ENCODE data around the gene MSRB1. TPM values are rescaled to one million over a fixed set of nuclear protein-coding genes. Genes with fewer than 3 reads are reported as not detected.
"Not testable (repeated sequence)": the region's sequence is repeated elsewhere in the genome, so short reads cannot be mapped to it uniquely, and the experiment has no call there.

The MSRB1 gene
- total RNA-seq, 2 donors from 2014 or later = 11.0 to 12.4 TPM

- Histone ChIP-seq H3K27me3 (replicated peaks; ENCODE audit: insufficient read depth) (no peaks in the 10 kb centered on the region), H3K36me3 (no peaks in the 10 kb centered on the region), H3K9me3 (no peaks in the 10 kb centered on the region), H3K27ac (peak overlapping the region; percentile 85 to 95), H3K4me3 (peak overlapping the region; percentile 86 to 99), H3K4me1 (replicated peaks) (peaks cover 8% of the 10 kb centered on the region)
- WGBS = 16% methylated on average over 23 of the region's 24 CpGs
- intact Hi-C loops (cut with DNase I) = no loop called here
- no peak for TF ChIP-seq CTCF (IDR thresholded peaks at IDR 0.05)
- TF ChIP-seq POLR2AphosphoS5 (IDR thresholded peaks at IDR 0.05) = no peak
- no peak for TF ChIP-seq POLR2A (IDR thresholded peaks at IDR 0.05)
- DNase-seq (ENCODE audit: low spot score) = no peak
Measured at GRCh38 chr16:1965396-1966001, 22.5 kb upstream of the MSRB1 start.

GRCh38 chr16:1964506-1965395 lies 21.8 kb upstream of the MSRB1 start, which contains the start of gene RPS2:
Gene RPS2 (minus strand): TSS chr16:1964826. CDS start chr16:1964625, 201 bp downstream.
- peak; percentile 100 for DNase-seq (ENCODE audit: low spot score)
- Histone ChIP-seq H3K36me3 (no peaks in the 10 kb centered on the region), H3K27ac (peak within 1 kb of the TSS; percentile 85 to 95), H3K27me3 (replicated peaks; ENCODE audit: insufficient read depth) (no peaks in the 10 kb centered on the region), H3K4me1 (replicated peaks) (peaks cover 8% of the 10 kb centered on the region), H3K4me3 (peak within 1 kb of the TSS; percentile 86 to 99), H3K9me3 (no peaks in the 10 kb centered on the region)
- TF ChIP-seq CTCF (IDR thresholded peaks at IDR 0.05) (peak in 2 of 4 experiments; percentile 4 to 38), POLR2A (IDR thresholded peaks at IDR 0.05) (peak; percentile 74), POLR2AphosphoS5 (IDR thresholded peaks at IDR 0.05) (peak; percentile 97)
- under 1% methylated on average over 84 of the region's 97 CpGs for WGBS
- intact Hi-C loops (cut with DNase I) = no loop called here

DNA sequence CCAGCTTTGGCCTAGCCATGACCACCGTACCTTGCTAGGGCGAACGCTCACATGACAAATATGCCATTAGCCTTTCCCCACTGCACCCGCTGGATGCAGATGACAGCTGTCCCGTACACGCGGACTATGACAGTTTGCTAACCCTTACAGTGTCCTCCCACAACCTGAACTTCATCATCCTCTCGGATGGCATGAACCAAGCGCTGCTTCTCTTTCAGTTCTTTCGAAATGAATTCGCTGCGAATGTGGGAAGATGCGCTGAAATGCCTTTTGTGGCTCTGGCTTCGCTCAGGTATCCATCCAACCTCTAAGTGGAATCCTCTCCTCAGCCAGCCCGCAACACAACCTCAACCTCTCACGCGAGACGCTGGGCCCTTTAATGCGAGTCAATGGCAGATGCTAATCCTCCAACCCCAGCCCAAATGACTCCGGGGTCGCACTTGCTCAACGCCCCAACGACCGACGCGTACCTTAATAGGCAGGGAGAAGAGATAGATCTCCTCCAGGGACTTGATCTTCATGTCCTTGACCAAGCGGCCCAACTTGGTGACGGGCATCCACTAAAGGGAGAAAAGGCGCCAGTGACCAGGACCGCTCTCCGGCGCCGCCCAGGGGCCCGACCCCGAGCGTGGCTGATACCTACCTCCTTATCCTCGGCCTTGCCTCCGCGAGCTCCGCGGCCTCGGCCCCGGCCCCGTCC lies 21.0 kb upstream of the MSRB1 start:
- Histone ChIP-seq H3K27me3 (replicated peaks; ENCODE audit: insufficient read depth) (no peaks in the 10 kb centered on the region), H3K4me1 (replicated peaks) (peaks cover 8% of the 10 kb centered on the region), H3K4me3 (peak overlapping the region; percentile 86 to 99), H3K27ac (peak overlapping the region; percentile 85 to 95), H3K36me3 (no peaks in the 10 kb centered on the region), H3K9me3 (no peaks in the 10 kb centered on the region)
- no peak for TF ChIP-seq CTCF (IDR thresholded peaks at IDR 0.05)
- TF ChIP-seq POLR2A (IDR thresholded peaks at IDR 0.05) = no peak
- TF ChIP-seq POLR2AphosphoS5 (IDR thresholded peaks at IDR 0.05) = no peak
- intact Hi-C loops (cut with DNase I) = no loop called here
- no peak for DNase-seq (ENCODE audit: low spot score)
- WGBS = 7% methylated on average over 44 of the region's 44 CpGs

GRCh38 chr16:1962161-1963153 lies 19.5 kb upstream of the MSRB1 start:
- H3K4me1 ChIP-seq (replicated peaks); H3K27me3 ChIP-seq (replicated peaks; ENCODE audit: insufficient read depth); DNase-seq (ENCODE audit: low spot score); intact Hi-C loops (cut with DNase I); H3K4me3 ChIP-seq; H3K27ac ChIP-seq; H3K36me3 ChIP-seq; H3K9me3 ChIP-seq: not testable (repeated sequence)
- WGBS = 81% methylated on average over 37 of the region's 37 CpGs

Measured in prostate gland (tissue), 2 donors.